ENCODE results near the gene SMG6.

DNA sequence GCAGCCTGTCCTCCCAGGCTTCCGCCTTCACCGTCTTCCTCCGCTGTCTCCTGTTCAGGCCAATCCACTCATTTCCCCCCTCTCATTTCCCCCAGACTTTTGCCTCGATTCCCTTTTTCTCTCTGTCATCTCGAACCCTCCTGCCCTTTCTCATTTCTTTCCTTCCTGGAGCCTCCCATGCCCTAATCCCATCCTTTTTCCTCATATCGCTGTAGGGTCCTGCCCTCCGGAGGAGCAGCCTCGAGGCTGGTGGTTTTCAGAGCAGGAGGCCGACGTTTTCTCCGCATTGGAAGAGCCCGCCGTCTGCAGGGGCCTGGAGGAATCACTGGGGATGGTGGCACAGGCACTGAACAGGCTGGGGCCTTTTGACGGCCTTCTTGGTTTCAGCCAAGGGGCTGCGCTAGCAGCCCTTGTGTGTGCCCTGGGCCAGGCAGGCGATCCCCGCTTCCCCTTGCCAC lies 261.2 kb downstream of the SMG6 start:
- TF ChIP-seq CTCF (IDR thresholded peaks at IDR 0.05) (no peak), POLR2A (IDR thresholded peaks at IDR 0.05) (no peak)

Data from esophagus squamous epithelium (tissue), 4 donors.